NCI-H146 treated with DMSO at 0.1 percent for 48 hours (cell line): ENCODE results near the gene SSR2.

Source experiments
- DNase-seq: peaks from one replicate; lab custom pipeline; 2025; ENCODE audit not compliant: unreplicated experiment; lab: John Stamatoyannopoulos, UW

Gene SSR2

DNA sequence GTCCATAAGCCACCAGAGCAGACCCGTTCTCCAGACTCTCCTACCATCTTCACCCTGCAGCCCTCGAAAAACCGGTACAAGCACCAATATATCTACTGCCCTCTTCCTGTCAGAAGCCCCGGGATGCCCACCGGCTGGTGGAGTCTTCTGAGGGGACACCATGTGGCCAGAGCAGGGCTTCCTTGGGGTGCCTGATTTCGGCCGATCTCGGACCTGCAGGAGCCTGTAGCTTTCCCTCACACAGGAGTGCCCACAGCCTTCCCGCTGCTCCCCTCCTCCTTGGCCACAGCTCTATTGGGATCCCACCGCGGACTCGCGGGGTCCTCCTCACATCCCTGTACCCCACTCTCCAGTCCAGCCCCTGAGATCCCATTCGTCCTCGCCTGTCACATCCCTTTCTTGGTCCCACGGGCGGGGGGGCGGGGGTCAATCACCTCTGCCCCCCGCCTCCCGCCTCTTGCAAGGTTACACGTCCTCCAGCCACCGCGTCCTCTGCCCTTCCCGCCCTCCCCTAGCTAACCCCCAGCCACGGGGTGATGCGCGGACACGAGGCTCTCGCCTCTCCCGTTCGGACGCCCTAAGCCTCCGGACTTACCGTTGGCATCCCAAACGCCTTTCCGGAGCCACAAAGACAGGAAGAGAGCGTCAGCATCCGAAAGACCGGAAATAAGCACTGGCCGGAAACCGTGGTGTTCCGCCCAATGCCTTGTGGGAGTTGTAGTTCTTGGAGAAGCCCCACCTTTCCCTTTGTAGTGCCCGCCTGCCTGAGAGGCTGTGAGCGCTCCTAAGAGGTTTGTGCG lies at the start of gene SSR2:
TSS of gene SSR2 (minus strand) at position 659 of the 800 bp plus-strand sequence. CDS start 784 bp downstream, outside the sequence.
- peak; percentile 93 for DNase-seq

DNA sequence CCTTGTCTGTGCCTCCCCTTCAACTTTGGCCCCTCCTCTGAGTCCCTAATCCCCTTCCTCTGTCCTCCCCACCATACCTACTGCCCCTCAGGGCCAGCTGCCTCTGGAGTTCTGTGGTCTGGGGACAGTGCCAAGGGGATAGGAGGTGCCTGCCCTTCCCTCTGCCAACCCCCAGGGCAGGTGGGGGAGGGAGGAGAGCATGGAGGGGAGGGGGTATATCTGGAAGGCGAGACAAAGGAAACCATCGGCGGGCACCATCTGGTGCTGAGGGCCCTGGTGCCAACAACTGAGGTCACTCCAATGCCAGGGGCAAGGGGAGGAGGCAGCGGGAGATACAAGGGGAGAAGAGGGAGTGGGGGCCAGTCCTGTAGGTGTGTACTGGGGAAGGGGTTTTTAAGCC lies 49.8 kb upstream of the SSR2 start:
- no peak for DNase-seq

DNA sequence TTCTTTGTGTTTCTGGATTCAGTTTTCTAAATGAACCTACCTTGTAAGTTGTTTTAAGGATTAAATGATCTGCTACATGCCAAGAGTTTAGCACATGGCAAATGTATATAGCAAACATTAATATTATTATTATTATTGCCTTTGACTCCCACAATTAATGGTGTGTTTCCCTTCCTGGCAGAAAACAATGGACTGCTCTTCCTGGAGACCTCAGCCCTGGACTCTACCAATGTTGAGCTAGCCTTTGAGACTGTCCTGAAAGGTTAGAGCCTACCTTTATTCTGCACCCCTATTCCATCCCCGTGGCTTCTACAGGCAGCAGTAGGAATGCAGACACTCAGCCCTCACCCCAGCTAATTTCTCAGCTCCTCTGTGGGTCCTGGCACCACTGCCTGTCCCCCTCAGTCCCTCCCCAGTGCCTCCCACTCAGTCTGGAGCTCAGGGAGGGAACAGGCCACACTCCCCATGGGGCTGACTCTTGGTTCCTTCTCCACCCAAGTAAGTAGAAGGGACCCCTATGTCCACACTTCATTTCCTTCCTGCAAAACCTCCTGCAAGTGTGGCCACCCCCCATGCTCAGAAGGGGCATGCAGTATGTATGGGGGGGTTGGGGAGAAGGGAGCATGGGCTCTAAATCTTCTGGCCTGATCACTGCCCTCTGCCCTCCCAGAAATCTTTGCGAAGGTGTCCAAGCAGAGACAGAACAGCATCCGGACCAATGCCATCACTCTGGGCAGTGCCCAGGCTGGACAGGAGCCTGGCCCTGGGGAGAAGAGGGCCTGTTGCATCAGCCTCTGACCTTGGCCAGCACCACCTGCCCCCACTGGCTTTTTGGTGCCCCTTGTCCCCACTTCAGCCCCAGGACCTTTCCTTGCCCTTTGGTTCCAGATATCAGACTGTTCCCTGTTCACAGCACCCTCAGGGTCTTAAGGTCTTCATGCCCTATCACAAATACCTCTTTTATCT lies 49.0 kb upstream of the SSR2 start:
- no peak for DNase-seq

DNA sequence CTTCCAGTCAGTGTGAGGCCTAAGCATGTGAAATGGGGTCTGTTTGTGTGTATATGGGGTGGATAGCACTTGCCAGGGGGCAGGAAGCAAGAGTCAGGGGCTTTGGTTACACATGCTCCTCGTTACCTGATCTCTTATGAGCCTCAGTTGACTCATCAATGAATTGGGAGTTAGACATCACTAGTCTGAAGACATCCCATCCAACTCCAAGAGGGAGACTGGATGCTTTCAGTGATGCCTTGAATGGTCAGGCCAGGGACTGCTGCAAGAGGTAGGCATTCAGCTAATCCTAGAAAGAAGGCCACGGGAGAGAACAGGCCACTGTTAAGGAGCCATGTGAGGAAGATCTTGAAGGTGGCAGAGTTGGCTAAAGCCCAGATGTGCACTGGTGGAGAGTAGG lies 46.5 kb upstream of the SSR2 start:
- DNase-seq, result no peak

DNA sequence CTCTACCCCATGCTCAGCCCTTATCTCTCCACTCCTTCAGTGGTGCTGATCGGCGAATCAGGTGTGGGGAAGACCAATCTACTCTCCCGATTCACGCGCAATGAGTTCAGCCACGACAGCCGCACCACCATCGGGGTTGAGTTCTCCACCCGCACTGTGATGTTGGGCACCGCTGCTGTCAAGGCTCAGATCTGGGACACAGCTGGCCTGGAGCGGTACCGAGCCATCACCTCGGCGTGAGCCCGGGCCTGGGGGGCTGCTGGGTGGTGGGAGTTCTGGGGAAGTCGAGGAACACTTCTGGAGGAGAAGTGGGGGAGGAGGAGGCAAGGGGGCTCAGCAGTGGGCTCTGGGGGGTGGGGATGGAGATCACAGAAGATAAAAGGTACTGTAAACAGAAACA lies 45.1 kb upstream of the SSR2 start:
- no peak for DNase-seq

DNA sequence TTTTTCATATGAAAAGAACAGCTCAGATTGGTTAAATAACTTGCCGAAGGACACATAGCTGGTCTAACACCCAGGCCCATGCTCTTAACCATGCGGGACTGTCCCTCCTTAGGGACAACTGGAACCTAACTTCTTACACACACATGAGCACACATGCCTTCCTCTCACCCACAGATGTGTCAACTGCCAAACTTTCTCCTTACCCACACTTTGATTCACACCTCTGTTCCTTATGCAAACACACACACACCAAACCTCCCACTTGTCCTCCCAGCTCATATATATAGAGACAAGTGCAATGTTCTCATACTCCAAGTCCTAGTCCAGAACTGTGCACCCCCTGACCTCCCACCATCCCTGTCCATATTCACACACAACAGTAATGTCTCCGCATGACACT lies 44.5 kb upstream of the SSR2 start:
- no peak for DNase-seq

DNA sequence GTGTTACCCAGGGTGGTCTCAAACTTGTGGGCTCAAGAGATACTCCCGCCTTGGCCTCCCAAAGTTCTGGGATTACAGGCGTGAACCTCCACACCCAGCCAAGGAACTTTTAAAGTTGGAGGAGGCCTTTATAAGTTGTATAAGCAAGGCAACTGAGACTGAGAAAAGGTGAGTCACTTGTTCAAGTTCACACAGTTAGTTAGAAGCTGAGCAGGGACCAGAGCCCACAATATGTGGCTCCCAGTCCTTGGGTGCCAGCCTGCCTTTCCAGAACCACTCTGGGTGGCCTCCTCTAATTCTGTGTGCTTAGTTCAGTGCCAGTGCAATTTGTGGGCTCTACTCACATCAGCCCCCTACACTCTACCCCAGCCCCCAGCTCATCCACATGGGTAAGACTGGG lies 43.9 kb upstream of the SSR2 start:
- DNase-seq, result no peak

DNA sequence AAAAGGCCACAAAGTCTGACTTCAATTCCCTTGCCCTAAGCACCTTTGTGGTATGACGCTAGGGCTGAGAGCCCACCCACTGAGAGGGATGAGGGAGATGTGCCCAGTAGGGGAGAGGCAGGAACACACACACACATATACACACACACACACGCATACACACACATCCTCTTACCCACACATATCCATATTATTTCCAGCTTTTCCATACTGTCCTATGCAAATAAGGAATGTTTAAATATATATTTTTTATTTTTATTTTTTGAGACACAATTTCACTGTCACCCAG lies 43.2 kb upstream of the SSR2 start:
- no peak for DNase-seq

DNA sequence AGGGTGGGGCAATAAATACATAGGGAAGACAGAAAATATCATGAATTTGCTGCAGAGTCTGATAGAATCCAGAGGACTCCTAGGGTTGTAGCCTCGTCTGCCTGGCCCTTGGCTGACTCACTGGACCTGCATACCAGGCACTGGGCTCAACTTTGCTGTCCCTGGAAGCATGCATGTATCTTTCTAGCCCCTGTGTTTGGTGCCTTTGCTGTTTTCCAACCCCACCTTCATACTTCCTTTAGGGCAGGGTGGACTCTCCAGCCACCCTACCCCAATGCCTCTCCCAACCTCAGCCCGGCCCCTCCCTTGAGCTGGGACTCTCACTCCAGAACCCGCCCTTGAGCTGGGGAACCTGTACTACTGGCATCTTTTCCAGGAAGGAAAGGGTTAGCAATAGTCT lies 41.4 kb upstream of the SSR2 start:
- DNase-seq, result no peak

DNA sequence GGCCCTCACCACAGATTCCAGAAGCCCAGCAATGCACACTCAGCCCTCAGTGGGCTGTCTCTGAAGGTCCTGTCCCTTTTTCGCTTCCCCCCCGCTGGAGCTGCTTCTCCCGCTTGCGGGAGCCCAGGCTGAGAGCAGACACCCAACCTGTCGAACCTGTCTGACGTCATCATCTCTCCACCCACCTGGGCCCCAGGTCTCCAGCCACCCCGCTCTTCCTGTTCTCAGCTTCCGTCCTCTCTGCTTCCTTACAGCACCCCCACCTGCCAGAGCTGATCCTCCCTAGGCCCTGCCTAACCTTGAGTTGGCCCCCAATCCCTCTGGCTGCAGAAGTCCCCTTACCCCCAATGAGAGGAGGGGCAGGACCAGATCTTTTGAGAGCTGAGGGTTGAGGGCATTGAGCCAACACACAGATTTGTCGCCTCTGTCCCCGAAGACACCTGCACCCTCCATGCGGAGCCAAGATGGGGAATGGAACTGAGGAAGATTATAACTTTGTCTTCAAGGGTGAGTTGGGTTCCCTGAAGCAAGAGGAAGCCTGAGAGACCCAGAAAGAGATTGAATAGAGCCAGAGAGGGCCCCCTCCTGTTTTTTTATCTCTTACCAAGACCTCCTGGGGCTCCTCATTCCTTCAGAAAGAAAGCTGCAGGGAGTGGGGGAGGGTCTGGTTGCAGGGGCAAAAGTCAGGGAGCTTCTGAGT lies 40.3 kb upstream of the SSR2 start, which contains the start of gene RAB25:
TSS of gene RAB25 (plus strand) at position 224 of the 700 bp plus-strand sequence. CDS start at position 465, 241 bp downstream.
- DNase-seq, result no peak

DNA sequence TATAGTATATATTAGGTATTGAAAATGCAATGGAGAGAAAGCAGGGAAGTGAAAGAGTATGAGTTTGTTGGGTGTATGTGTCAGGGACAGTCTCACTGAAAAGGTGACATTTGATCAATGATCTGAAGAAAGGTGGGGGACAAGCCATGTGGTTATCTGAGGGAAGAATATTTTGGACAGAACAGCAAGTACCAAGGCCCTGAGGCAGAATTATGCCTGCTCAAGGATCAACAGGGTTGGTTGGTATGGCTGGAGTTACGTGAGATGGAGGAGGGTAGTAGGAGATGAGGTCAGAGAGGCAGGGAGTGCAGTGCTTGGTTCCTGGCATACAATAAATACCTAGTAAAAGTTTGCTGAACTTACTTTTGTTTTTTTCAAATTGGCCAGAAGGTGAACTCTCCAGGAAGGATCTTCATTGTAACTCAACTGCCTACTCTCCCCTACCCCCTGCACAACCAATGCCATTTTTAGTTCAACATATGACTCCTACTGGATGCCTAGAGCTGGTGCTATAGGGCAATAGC lies 35.6 kb upstream of the SSR2 start:
- DNase-seq, result no peak

DNA sequence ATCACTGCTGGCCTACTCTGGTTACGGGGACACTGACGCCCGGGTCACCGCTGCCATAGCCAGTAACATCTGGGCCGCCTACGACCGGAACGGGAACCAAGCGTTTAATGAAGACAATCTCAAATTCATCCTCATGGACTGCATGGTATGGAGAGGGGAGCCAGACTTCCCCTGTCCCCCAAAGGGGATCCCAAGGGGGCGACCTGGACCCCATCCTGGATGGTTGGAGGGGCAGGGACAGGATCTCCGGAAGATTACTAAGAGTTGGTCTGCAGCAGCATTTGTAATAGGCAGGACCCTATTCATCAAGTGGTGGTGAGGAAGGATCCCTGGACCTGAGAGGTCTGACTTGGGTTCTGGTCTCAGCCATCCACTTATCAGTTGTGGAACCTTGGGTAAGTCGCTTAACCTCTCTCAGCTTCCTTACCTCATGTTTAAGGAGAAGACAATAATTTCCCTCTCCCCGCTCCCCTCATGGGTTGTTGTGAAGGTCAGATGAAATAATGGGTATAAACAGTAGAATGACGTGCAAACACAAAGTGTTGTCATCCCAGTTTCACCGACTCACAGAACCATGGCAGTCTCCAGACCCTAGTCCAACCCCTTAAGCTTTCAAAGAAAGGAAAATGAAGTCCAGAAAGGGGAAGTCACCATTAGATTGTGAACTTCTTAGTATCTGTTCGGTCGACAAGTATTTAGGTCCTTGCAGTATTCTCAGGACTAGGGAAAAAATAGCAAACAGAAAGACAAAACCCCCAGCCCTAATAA lies 34.7 kb upstream of the SSR2 start:
- DNase-seq, result no peak

DNA sequence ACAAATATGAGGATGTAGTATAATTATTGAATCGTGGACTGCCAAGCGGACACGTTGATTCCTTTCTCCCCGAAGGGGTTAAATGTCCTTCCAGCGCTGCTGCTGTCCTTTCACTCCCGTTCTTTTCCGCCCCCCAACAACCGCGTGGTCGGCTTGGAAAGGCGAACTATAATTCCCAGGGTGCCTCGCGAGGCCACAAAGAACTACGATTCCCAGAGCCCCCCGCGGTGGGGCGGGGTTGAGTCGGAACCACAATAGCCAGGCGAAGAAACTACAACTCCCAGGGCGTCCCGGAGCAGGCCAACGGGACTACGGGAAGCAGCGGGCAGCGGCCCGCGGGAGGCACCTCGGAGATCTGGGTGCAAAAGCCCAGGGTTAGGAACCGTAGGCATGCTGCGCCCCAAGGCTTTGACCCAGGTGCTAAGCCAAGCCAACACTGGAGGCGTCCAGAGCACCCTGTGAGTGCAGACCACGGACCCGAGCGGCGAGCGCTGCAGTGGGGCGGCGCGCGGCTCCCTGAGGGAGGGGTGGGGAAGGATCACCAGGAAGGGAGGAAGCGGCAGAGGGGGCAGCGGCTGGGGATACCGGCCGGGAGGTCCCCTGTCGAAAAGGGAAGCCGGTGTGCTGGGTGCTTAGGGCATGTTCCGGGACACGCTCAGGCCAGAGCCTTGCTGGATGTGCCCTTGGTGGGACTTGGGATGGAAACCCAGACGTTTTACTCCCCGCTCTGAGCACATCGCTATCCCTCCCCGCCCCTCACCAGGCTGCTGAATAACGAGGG lies 33.9 kb upstream of the SSR2 start, which contains the start of gene LAMTOR2:
TSS of gene LAMTOR2 (plus strand) at position 283 of the 781 bp plus-strand sequence. CDS start at position 391, 108 bp downstream.
- peak; percentile 96 for DNase-seq

DNA sequence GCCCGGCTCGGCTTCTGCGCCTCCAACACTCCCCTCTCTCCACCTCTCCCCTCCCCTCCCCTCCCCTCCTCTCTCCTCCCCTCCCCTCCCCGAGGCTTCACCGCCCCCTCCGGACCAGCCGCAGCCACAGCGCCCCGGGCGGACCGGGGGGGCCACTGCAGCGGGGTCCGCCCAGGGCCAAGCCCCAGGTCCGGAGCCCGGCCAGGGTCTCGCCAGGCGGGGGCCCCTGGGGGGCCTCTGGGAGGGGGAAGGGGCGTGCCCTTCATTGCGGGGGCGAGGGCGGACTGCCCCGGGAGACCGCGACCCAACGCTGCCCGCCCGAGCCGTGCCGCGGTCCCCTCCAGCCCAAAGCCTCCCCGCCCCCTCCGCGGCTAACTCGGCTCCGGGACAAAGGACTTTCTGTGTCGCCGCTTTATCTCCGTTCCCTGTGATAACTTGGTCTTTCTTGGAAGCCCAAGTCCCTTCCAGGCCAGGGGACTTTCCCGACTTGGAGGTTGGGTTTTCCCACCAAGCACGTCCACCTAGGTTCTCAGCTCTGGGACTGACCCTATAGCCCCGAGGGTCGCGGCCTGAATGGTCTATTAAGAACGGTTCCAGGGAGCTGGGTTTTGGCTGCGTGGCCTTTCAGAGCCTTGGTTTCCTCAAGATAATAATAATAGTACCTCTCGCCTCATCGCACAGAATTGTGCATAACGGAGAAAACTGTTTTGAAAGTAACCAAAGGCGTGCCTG lies 33.2 kb upstream of the SSR2 start, which contains the start of gene UBQLN4:
TSS of gene UBQLN4 (minus strand) at position 31 of the 732 bp plus-strand sequence. CDS start 97 bp downstream, outside the sequence.
- DNase-seq, result peak; percentile 72

DNA sequence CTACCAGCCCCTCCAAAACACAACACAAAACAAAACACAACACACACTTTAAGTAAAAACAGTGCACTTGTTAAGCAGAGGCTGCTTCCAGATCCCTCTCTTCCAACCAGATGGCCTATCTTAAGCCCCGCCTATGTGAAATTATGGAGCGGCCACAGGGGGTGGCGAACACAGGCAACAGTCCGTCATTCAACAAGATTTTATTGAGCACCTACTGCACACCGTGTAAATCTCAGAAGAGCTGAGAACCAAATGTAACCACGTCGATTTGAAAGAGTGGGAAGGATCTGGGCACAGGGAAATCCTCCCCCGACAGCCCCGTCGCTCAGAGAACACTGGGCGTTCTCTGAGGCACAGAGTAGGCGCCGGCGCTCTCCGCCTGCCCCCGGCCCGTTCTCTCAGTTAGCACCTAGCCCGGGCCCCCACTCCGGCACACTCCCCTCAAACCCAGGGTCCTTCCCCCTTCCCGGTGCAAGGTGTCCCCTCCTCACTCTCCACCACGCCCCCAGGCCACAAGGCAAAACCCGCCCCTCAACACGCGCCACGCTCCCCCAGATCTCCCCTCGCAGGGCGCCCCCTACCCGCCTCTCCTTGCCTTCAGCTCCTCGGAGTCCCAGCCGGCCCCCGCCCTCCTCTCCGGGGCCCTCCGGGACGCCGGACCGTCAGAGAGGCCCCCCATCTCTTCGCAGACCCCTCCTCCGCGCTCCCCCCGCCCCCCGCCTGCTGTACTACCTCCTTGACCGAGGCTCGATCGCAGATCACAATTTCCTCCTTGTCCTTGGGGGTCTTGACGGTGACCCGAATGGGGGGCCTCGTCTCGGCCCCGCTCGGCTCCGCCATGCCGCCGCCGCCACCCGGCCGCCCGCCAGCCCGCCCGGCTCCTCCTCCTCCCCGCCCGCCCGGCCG lies 32.4 kb upstream of the SSR2 start:
- DNase-seq, result peak; percentile 12

DNA sequence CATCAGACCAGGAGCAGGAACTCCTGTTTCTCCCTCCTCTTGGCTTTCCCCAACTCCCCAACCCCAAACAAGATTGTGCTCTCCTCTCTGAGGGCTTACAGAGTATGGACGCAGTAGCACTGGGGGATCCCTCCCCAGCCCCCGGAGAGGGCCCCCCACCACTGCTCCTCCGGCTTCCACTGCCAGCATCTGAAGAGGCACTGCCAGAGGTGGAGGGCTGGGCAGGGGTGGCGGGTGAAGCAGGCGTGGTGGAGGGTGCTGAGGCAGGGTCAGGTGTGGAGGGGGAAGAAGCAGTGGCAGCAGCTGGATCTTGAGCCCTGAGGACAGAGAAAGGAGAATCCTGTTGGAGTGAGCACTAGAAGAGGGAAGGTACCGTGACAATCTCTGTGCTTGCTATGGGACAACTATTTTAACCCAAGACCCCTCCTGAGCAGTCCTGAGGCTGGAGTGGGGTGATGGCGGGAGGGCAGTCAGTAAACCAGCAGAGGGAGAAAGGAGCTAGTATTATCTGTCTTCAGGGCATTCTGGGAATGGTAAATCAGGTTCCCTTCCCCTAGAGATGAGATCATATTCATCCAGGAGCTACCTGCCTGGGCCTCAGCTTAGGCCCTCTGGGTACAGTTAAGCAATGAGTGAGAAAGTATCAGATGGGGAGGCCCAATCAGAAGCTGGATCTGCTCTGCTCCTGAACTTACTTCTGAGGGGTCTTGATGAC lies 30.4 kb upstream of the SSR2 start:
- DNase-seq, result no peak

DNA sequence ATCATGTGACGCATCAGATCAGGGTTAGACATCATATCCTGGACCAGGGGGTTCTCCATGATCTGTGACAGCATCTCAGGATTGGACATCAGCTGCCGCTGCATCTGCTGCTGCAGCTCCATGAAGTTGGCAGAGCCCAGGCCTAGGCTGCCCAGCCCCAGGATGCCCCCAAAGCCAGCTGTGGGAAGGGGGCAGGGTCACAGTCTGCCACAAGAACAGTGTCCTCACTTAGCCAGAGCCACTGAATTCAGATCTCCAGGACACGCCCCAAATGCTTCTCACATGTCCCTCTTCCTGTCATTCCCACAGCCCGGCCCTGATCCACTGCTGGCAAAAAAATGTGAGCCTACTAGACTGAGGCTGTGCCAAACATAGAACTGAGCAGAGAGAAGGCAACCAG lies 29.6 kb upstream of the SSR2 start:
- DNase-seq, result no peak
